IMR-90 (cell line): ENCODE results near the gene TMPRSS3. TPM values are rescaled to one million over a fixed set of nuclear protein-coding genes. Genes with fewer than 3 reads are reported as not detected.

Experiments
- ATAC-seq: fragments of 200-7000 bp; cut with Tn5 transposase; 2 replicates; pipeline ENCODE4 v1.9.1; 2020; ENCODE audit warnings: low read depth, mild to moderate bottlenecking, moderate library complexity
- BruUV-seq: library from RNA; stranded (reverse); fragments of 400-500 nt; replicated peaks from 2 replicates; lab custom pipeline; 2021; lab: Mats Ljungman, UMichigan
- CTCF ChIA-PET: fragments of 300-600 bp; formaldehyde crosslinking; extraction: SDS; loops from one replicate; lab custom pipeline; 2021; ENCODE audit warnings: antibody characterized with exemption; lab: Yijun Ruan, JAX
- POLR2A ChIA-PET: fragments of 300-600 bp; sonication (Branson Sonifier 250); formaldehyde crosslinking; loops from one replicate; lab custom pipeline; 2022; ENCODE audit warnings: antibody characterized with exemption; ENCODE audit not compliant: unreplicated experiment; lab: Charles Lee
- DNase-seq: peaks from one replicate; pipeline ENCODE4 v3.0.0; 2013
- H2AFZ ChIP-seq: replicated peaks from 2 replicates; pipeline ENCODE3; 2013; ENCODE audit warnings: low read length, mild to moderate bottlenecking; ENCODE audit not compliant: poor library complexity
- H2AK5ac ChIP-seq: 2 replicates; pipeline ENCODE4 v1.6.1; 2013; ENCODE audit warnings: low read depth, low read length, inconsistent platforms
- H2AK9ac ChIP-seq: replicated peaks from 2 replicates; pipeline ENCODE3; 2013; ENCODE audit warnings: mild to moderate bottlenecking, low read depth, low read length, moderate library complexity; ENCODE audit not compliant: poor library complexity
- H2BK120ac ChIP-seq: 2 replicates; pipeline ENCODE4 v1.6.1; 2013; ENCODE audit warnings: low read depth, low read length, inconsistent platforms
- H2BK15ac ChIP-seq: 3 replicates; pipeline ENCODE4 v1.6.1; 2013; ENCODE audit warnings: low read depth, low read length, inconsistent platforms
- H2BK20ac ChIP-seq: 2 replicates; pipeline ENCODE4 v1.6.1; 2013; ENCODE audit warnings: low read depth, mild to moderate bottlenecking, inconsistent platforms, low read length, moderate library complexity
- H2BK5ac ChIP-seq: 2 replicates; pipeline ENCODE4 v1.6.1; 2013; ENCODE audit warnings: mild to moderate bottlenecking, low read depth, low read length, inconsistent platforms; ENCODE audit not compliant: poor library complexity, severe bottlenecking
- H3K14ac ChIP-seq: replicated peaks from 2 replicates; pipeline ENCODE4 v1.6.1; 2013; ENCODE audit warnings: low read depth, low read length, inconsistent platforms
- H3K18ac ChIP-seq: 2 replicates; pipeline ENCODE4 v1.6.1; 2013; ENCODE audit warnings: low read depth, low read length, control low read depth
- H3K23ac ChIP-seq: 2 replicates; pipeline ENCODE4 v1.6.1; 2013; ENCODE audit warnings: low read depth, low read length, inconsistent platforms
- H3K27ac ChIP-seq: 2 replicates; pipeline ENCODE4 v1.5.1; 2013; ENCODE audit warnings: mild to moderate bottlenecking, control low read depth, low read length; ENCODE audit not compliant: insufficient read depth
- H3K27me3 ChIP-seq: 2 replicates; pipeline ENCODE4 v1.6.1; 2013; ENCODE audit warnings: low read length; ENCODE audit not compliant: control insufficient read depth, insufficient read depth
- H3K36me3 ChIP-seq: 2 replicates; pipeline ENCODE4 v1.6.1; 2013; ENCODE audit warnings: low read length, mixed read lengths; ENCODE audit not compliant: control insufficient read depth, insufficient read depth
- H3K4ac ChIP-seq: 2 replicates; pipeline ENCODE4 v1.6.1; 2013; ENCODE audit warnings: low read depth, low read length, inconsistent platforms
- H3K4me1 ChIP-seq: 2 replicates; pipeline ENCODE4 v1.6.1; 2013; ENCODE audit warnings: low read length, mixed read lengths; ENCODE audit not compliant: control insufficient read depth, insufficient read depth
- H3K4me2 ChIP-seq: 2 replicates; pipeline ENCODE4 v1.6.1; 2013; ENCODE audit warnings: low read depth, mild to moderate bottlenecking, control low read depth, low read length, moderate library complexity
- H3K4me3 ChIP-seq: 2 replicates; pipeline ENCODE4 v1.5.1; 2013; ENCODE audit warnings: low read depth, mild to moderate bottlenecking, control low read depth, low read length, moderate library complexity; ENCODE audit not compliant: insufficient read depth
- H3K56ac ChIP-seq: 2 replicates; pipeline ENCODE4 v1.6.1; 2013; ENCODE audit warnings: low read length, inconsistent platforms; ENCODE audit not compliant: insufficient read depth; ENCODE audit errors: extremely low read depth
- H3K79me1 ChIP-seq, 2 experiments: 2 replicates each; pipeline ENCODE4 v1.6.1; 2013; ENCODE audit warnings: low read length in 2 of 2, inconsistent platforms in 1 of 2, low read depth in 1 of 2
- H3K9ac ChIP-seq: 2 replicates; pipeline ENCODE4 v1.6.1; 2013; ENCODE audit warnings: low read depth, low read length, control low read depth
- H3K9me1 ChIP-seq: 2 replicates; pipeline ENCODE4 v1.6.1; 2013; ENCODE audit warnings: low read length, inconsistent platforms; ENCODE audit not compliant: insufficient read depth
- H3K9me3 ChIP-seq: 2 replicates; pipeline ENCODE4 v1.6.1; 2013; ENCODE audit warnings: low read length; ENCODE audit not compliant: control insufficient read depth, insufficient read depth
- H4K20me1 ChIP-seq: 2 replicates; pipeline ENCODE4 v1.6.1; 2013; ENCODE audit warnings: low read length, inconsistent platforms; ENCODE audit not compliant: insufficient read depth
- H4K5ac ChIP-seq: 2 replicates; pipeline ENCODE4 v1.6.1; 2013; ENCODE audit warnings: mild to moderate bottlenecking, low read depth, low read length, control low read depth
- H4K8ac ChIP-seq, 2 experiments: 2 replicates each; pipeline ENCODE4 v1.6.1; 2013; ENCODE audit warnings: low read depth in 2 of 2, low read length in 2 of 2, control low read depth in 1 of 2, inconsistent platforms in 1 of 2
- H4K91ac ChIP-seq: 2 replicates; pipeline ENCODE4 v1.6.1; 2013; ENCODE audit warnings: low read depth, low read length, inconsistent platforms; ENCODE audit not compliant: insufficient read depth
- CEBPB ChIP-seq: IDR thresholded peaks from 2 replicates; pipeline ENCODE4 v1.6.1; 2012; ENCODE audit warnings: low read depth, low read length, improper control_type of control experiment
- MAFK ChIP-seq: IDR thresholded peaks from 2 replicates; pipeline ENCODE4 v1.6.1; 2012; ENCODE audit warnings: low read depth, low read length, improper control_type of control experiment
- MAZ ChIP-seq: IDR thresholded peaks from 2 replicates; pipeline ENCODE4 v1.6.1; 2012; ENCODE audit warnings: low read depth, mild to moderate bottlenecking, low read length, improper control_type of control experiment, moderate library complexity, borderline replicate concordance
- NFE2L2 ChIP-seq: fragments of 150-350 bp; IDR thresholded peaks from 2 replicates; pipeline ENCODE4 v1.6.1; 2016; ENCODE audit warnings: low read depth, mild to moderate bottlenecking, low read length
- SMC3 ChIP-seq: fragments of 150-350 bp; IDR thresholded peaks from 2 replicates; pipeline ENCODE4 v1.6.1; 2016; ENCODE audit warnings: low read depth, mild to moderate bottlenecking, antibody characterized with exemption, low read length, moderate library complexity
- WGBS, 2 experiments: methylation state at CpG; one replicate each; pipeline versions ENCODE4 v1.1.5 to v1.1.7; 2013; ENCODE audit warnings: missing lambda C conversion rate in 2 of 2; ENCODE audit not compliant: insufficient read length in 1 of 2; ENCODE audit errors: extremely low coverage in 2 of 2; 5-methylcytosine and 5-hydroxymethylcytosine counted together
- dilution Hi-C: fragments of 300-500 bp; cut with HindIII; formaldehyde crosslinking; loops from one replicate; pipeline ENCODE4 v1.14.3; 2018; ENCODE audit warnings: low sequenced_read_pairs; ENCODE audit not compliant: unreplicated experiment
- in situ Hi-C: fragments of 300-500 bp; cut with MboI; formaldehyde crosslinking; loops from 3 replicates; pipeline ENCODE4 v1.14.3; 2019; ENCODE audit warnings: low sequenced_read_pairs, inconsistent platforms, mixed read lengths
- intact Hi-C: fragments of 100-400 bp; cut with micrococcal nuclease; formaldehyde crosslinking; loops from 2 replicates; pipeline ENCODE4 v1.10.0; 2022
- polyA plus RNA-seq, 3 experiments: library from polyadenylated mRNA; depleted of rRNA; stranded (reverse); fragments of >200 nt; gene quantifications; 2 replicates each; pipeline ENCODE4 v1.2.3, GENCODE V29; 2012; ENCODE audit warnings: low replicate concordance in 1 of 3
- total RNA-seq: library from RNA; depleted of rRNA; stranded (reverse); fragments of >200 nt; gene quantifications from 2 replicates; pipeline ENCODE4 v1.2.3, GENCODE V29; 2012
- TF ChIP-seq, protein P1 (sequence below): fragments of 150-350 bp; IDR thresholded peaks from 2 replicates; pipeline ENCODE4 v1.6.1; 2017; ENCODE audit warnings: mild to moderate bottlenecking, antibody characterized with exemption, low read length, low read depth
- TF ChIP-seq, protein P2 (sequence below): fragments of 150-350 bp; IDR thresholded peaks from 2 replicates; pipeline ENCODE4 v1.6.1; 2016; ENCODE audit warnings: low read depth, mild to moderate bottlenecking, low read length, moderate library complexity, borderline replicate concordance
- TF ChIP-seq, protein P3 (sequence below): conservative IDR thresholded peaks from 2 replicates; pipeline ENCODE4 v1.5.1; 2012; ENCODE audit warnings: mild to moderate bottlenecking, low read depth, low read length, improper control_type of control experiment

TMPRSS3 gene
- total and polyA plus RNA-seq, 2 of the 4 experiments (the other 2 are of a cell fraction): not detected

DNA sequence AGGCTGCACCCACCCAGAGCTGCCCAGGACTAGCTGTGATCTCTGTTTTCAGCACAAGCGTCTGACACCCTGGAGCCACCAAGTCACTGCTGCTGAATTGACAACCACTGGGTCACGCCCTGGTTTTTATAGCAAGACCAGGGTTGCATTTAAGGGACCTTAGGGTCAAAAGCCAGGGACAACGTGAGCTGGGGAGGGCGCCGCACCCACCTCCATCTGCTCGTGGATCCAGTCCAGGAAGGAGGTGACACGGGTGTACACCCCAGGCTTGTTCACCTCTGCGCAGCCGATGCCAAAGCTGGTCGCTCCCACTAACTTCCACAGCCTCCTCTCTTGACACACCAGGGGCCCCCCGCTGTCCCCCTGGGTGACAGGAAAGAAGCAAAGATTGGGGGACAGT lies 20.3 kb downstream of the TMPRSS3 start:
- Histone ChIP-seq H3K4me2 (no peak overlapping the region), H4K8ac (no peak overlapping the region), H3K79me1 (no peaks in the 10 kb centered on the region), H4K20me1 (no peaks in the 10 kb centered on the region), H3K4me3 (no peak overlapping the region), H4K91ac (no peak overlapping the region), H3K9ac (no peak overlapping the region), H3K36me3 (no peaks in the 10 kb centered on the region), H3K4me1 (no peaks in the 10 kb centered on the region), H3K14ac (no peak overlapping the region), H3K27me3 (peaks cover 29% of the 10 kb centered on the region; the same call in 1 of the 2 replicates), H4K5ac (no peak overlapping the region), H3K9me1 (no peaks in the 10 kb centered on the region), H2BK15ac (no peak overlapping the region), H3K56ac (no peak overlapping the region), H3K9me3 (no peaks in the 10 kb centered on the region), H3K4ac (no peak overlapping the region), H2BK20ac (no peak overlapping the region), H3K23ac (no peak overlapping the region), H2BK5ac (no peak overlapping the region), H2BK120ac (no peak overlapping the region), H2AFZ (peak overlapping the region; percentile 23), H3K18ac (no peak overlapping the region), H2AK9ac (no peak overlapping the region), H2AK5ac (no peak overlapping the region), H3K27ac (no peak overlapping the region)
- dilution Hi-C loops: no loop called here
- TF ChIP-seq, protein P1, sequence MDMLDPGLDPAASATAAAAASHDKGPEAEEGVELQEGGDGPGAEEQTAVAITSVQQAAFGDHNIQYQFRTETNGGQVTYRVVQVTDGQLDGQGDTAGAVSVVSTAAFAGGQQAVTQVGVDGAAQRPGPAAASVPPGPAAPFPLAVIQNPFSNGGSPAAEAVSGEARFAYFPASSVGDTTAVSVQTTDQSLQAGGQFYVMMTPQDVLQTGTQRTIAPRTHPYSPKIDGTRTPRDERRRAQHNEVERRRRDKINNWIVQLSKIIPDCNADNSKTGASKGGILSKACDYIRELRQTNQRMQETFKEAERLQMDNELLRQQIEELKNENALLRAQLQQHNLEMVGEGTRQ: no peak
- no peak for TF ChIP-seq NFE2L2
- no peak for TF ChIP-seq CEBPB
- TF ChIP-seq SMC3: no peak
- TF ChIP-seq, protein P2, sequence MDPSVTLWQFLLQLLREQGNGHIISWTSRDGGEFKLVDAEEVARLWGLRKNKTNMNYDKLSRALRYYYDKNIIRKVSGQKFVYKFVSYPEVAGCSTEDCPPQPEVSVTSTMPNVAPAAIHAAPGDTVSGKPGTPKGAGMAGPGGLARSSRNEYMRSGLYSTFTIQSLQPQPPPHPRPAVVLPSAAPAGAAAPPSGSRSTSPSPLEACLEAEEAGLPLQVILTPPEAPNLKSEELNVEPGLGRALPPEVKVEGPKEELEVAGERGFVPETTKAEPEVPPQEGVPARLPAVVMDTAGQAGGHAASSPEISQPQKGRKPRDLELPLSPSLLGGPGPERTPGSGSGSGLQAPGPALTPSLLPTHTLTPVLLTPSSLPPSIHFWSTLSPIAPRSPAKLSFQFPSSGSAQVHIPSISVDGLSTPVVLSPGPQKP: no peak
- no peak for TF ChIP-seq MAZ
- no peak for TF ChIP-seq MAFK
- TF ChIP-seq, protein P3, sequence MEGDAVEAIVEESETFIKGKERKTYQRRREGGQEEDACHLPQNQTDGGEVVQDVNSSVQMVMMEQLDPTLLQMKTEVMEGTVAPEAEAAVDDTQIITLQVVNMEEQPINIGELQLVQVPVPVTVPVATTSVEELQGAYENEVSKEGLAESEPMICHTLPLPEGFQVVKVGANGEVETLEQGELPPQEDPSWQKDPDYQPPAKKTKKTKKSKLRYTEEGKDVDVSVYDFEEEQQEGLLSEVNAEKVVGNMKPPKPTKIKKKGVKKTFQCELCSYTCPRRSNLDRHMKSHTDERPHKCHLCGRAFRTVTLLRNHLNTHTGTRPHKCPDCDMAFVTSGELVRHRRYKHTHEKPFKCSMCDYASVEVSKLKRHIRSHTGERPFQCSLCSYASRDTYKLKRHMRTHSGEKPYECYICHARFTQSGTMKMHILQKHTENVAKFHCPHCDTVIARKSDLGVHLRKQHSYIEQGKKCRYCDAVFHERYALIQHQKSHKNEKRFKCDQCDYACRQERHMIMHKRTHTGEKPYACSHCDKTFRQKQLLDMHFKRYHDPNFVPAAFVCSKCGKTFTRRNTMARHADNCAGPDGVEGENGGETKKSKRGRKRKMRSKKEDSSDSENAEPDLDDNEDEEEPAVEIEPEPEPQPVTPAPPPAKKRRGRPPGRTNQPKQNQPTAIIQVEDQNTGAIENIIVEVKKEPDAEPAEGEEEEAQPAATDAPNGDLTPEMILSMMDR: no peak
- intact Hi-C loops: no loop called here
- WGBS, 2 experiments: no CpG with 5 or more reads among the region's 11 CpGs
- ChIA-PET POLR2A (no interaction called here), CTCF (no interaction called here)
- in situ Hi-C loops: no loop called here
- DNase-seq (no peak), ATAC-seq (no peak)
- no TSS peak for BruUV-seq
